Activated T-helper 9 cell treated with anti-CD3 and anti-CD28 coated beads, Interleukin-2, amount 50 U/mL, for 16 hours (primary cell): ENCODE data around the gene BAD.

ENCODE experiments used
- DNase-seq: peaks from one replicate; pipeline ENCODE4 v3.0.0-alpha.2; 2020; ENCODE audit warnings: low read depth

BAD gene

GRCh38 chr11:64275841-64276240 is 8.6 kb downstream of the BAD start:
- no peak for DNase-seq

- DNase-seq, result no peak
These were observed 9.2 kb downstream of the BAD start for GRCh38 chr11:64275031-64275800.

- peak; percentile 97 for DNase-seq
These were observed 14.8 kb downstream of the BAD start for GRCh38 chr11:64269540-64270220.

- DNase-seq, result no peak
These were observed 15.4 kb downstream of the BAD start for GRCh38 chr11:64268893-64269539.

GRCh38 chr11:64268025-64268892 is 16.2 kb downstream of the BAD start:
- DNase-seq, result no peak

- DNase-seq, result no peak
These were observed 17.1 kb downstream of the BAD start for GRCh38 chr11:64267207-64267945.

GRCh38 chr11:64266339-64266738 is 18.1 kb downstream of the BAD start:
- no peak for DNase-seq

GRCh38 chr11:64265176-64266160 is 19.0 kb downstream of the BAD start:
- DNase-seq, result no peak

- DNase-seq, result no peak
These were observed 20.1 kb downstream of the BAD start for GRCh38 chr11:64264371-64264852.

- DNase-seq, result no peak
These were observed 20.5 kb downstream of the BAD start for GRCh38 chr11:64263947-64264317.

- no peak for DNase-seq
These were observed 21.2 kb downstream of the BAD start for GRCh38 chr11:64263021-64263946.

GRCh38 chr11:64262271-64263002 is 22.0 kb downstream of the BAD start:
- DNase-seq, result no peak

GRCh38 chr11:64261556-64262080 is 22.8 kb downstream of the BAD start:
- DNase-seq, result no peak

- DNase-seq, result no peak
These were observed 24.2 kb downstream of the BAD start for GRCh38 chr11:64260147-64260708.

- DNase-seq, result no peak
These were observed 24.9 kb downstream of the BAD start for GRCh38 chr11:64259533-64260067.

GRCh38 chr11:64258946-64259532 is 25.4 kb downstream of the BAD start:
- no peak for DNase-seq

- no peak for DNase-seq
These were observed 26.1 kb downstream of the BAD start for GRCh38 chr11:64258356-64258755.
